Inflammatory macrophage treated with lipopolysaccharide for 1 hour (primary cell): ENCODE results near the gene FNBP1.

Experiments
- DNase-seq, 2 donors: peaks; one replicate each; pipeline ENCODE4 v3.0.0-alpha.2; 2020 to 2022

Gene FNBP1

GRCh38 chr9:129871046-129871445, 171.9 kb downstream of the FNBP1 start:
- no peak for DNase-seq

DNA sequence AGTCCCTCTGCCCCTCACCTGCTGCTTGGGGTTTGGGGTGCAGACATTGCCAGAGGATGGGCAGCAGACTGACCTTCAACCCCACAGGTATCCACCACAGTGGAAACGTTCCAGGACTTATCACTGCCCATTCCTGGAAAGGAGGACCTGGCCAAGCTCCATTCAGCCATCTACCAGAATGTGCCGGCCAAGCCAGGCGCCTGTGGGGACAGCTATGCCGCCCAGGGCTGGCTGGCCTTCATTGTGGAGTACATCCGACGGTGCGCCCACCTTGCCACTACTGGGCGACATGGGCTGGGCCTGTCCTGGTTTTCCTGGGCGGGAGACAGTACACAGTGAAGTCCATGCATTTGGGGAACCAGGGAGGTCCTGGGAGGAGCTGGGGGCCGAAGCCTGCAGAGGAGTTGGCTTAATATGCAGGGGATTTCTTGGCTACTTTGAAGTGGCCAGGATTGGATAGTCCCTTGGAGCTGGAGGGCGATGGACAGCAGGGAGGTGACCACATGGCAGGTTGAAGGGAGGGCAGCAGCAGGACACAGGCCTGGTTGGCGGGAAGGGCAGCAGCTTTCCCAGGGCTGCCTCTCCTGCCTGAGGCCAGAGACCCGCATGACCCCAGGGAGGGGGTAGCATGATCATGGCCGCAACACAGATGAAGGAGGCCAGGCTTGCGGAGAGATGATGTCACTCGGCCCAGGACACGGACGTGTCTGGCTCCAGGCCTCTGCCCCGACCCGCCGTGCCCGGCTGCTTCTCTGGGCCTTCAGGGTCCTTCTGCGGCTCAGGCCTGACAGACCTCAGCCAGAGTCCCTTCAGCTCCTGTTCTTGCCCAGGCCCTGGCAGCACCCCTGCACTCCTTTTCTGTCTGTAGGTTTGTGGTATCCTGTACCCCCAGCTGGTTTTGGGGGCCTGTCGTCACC, 173.1 kb downstream of the FNBP1 start:
- no peak for DNase-seq

DNA sequence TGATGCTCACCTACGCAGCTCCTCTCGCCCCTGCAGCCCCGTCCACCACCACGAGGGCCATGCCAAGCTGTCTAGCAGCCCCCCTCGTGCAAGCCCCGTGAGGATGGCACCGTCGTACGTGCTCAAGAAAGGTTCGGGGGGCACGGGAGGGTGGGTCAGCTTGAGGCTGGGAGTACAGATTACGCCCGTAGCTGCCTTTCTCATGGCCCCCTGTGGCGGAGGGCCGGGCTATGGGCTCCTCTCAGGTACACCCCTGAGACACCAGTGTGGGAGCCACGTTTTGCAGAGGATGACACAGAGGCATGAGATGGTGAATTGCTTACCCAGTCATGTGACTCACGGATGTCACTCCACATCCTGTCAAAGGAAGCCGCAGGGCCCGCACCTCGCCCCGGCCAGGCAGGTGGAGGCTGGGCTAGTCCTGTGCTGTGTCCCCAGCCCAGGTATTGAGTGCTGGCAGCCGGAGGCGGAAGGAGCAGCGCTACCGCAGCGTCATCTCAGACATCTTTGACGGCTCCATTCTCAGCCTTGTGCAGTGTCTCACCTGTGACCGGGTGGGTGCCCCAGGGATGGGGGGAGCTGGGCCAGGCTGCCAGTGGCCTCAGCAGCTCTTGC, 174.0 kb downstream of the FNBP1 start:
- DNase-seq, result no peak

DNA sequence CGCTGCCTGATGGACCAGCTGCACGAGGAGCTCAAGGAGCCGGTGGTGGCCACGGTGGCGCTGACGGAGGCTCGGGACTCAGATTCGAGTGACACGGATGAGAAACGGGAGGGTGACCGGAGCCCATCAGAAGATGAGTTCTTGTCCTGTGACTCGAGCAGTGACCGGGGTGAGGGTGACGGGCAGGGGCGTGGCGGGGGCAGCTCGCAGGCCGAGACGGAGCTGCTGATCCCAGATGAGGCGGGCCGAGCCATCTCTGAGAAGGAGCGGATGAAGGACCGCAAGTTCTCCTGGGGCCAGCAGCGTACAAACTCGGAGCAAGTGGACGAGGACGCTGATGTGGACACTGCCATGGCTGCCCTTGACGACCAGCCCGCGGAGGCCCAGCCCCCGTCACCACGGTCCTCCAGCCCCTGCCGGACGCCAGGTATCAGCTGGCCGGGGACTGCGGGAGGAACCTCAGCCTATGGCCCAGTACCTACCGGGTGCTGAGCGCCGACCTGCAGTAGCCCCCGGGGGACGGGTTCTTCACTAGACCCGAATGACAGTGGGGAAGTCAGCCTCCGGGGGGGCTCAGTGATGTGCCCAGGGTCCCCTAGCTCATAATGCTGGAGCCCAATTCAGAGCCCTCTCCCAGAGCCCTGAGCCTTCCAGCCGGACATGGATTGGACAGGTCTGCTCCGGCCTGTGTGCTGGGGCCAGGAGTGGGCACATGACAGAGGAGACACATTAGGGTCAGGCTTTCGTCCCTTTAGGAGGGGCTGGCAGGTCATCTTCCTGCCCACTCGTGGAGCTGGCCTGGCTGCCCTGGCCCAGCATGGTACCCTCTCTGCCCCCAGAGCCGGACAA, 174.7 kb downstream of the FNBP1 start:
- DNase-seq, result no peak

GRCh38 chr9:129867136-129868022, 175.6 kb downstream of the FNBP1 start:
- no peak for DNase-seq

- DNase-seq, result peak; percentile 26 to 43
Observed at GRCh38 chr9:129866394-129867135, 176.4 kb downstream of the FNBP1 start.

DNA sequence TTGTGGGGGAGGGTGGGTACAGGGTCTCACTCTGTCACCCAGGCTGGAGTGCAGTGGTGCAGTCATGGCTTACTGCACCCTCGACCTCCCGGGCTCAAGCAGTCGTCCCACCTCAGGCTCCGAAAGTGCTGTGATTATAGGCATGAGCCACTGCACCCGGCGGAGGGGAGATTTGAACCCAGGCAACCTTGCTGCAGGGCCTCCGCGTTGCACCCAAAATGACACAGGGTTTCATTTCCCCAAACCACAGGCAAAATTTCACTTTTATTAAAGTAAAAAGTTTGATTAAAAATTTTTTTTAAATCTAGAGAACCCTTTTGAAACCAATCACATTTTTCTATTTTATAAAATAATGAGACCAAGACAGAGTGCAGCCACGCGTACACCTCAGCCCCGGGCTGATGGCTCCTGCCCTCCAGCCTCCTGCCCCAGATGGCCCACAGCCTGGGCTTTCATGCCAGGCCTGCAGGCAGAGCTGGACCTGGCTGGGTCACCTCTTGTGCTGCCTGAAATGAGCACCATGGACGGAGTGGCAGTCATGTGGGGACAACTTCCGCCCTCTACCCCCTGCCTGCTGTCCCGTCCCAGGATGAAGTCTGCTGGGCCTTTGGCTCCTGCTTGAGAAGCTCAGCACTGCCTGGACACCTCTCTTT, 177.2 kb downstream of the FNBP1 start:
- DNase-seq, result no peak

DNA sequence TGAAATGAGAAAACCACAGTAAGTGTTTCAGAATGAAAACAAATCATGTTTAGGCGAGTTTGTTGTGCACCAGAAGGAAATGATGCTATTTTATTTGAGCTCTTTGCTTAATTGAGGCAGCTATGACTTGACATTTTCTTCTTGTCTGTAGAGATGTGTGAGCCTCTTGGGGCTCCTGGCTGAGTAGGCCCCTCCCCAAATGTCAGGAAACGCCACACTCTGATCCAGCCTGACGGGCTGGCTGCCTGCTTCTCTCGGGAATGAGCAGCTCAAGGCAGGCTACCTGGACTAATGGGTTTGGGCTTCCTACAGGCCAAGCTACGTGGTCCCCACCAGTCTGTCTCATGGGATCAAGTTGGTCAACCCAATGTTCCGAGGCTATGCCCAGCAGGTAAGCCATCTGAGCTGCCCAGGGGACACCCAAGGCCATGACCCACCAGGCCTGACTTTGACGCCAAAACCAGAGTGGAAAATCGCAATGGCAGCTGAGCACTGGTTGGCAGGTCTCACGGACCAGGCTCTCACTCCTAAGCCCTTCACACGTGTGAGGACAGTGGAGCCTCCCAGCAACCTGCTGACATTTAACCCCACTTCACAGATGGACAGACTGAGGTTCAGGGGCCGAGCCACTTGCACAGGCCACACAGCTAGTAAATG, 177.9 kb downstream of the FNBP1 start:
- DNase-seq, result no peak

- DNase-seq, result peak; percentile 36 to 54
Observed at GRCh38 chr9:129863059-129863690, 179.8 kb downstream of the FNBP1 start.

DNA sequence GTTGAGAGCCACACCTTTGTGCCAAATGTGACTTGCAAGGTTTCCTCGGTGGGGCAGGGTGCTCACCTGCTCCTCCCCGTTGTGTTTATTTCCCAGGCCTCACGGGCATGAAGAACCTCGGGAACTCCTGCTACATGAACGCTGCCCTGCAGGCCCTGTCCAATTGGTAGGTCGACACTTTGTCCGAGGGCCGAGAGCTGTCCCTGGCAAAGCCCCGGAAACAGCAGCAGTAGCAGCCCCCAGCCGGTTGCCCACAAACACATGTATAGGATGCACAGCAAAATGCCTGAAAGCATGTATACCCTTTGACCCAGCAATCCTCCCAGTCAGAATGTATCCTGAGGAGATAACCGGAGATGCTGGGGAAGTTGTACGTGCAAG, 181.6 kb downstream of the FNBP1 start:
- no peak for DNase-seq

GRCh38 chr9:129860653-129861446, 182.1 kb downstream of the FNBP1 start:
- DNase-seq, result no peak

GRCh38 chr9:129858167-129858962, 184.6 kb downstream of the FNBP1 start:
- no peak for DNase-seq

GRCh38 chr9:129857207-129857606, 185.8 kb downstream of the FNBP1 start:
- no peak for DNase-seq

- no peak for DNase-seq
Observed at GRCh38 chr9:129854588-129855110, 188.3 kb downstream of the FNBP1 start.

GRCh38 chr9:129853614-129854013, 189.4 kb downstream of the FNBP1 start:
- no peak for DNase-seq

DNA sequence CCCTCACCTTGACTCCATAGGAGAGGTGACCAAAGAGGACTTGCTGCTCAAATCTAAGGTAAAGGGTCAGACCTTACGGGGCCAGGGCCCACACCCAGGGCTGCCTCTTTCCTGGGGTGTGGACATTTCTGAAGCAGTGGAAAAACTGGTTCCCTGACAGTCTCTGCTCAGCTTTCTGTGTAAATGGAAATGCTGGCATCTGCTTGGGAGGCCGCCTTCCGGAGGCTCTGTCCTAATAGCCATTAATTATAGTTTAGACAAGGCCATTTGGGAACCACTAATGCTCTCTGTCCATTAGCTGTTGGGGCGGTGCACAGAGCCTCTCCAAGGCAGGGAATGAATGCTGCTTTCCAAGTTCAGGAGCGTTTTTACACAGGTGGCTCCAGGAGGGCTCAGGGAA, 190.4 kb downstream of the FNBP1 start:
- no peak for DNase-seq

GRCh38 chr9:129851821-129852220, 191.2 kb downstream of the FNBP1 start:
- no peak for DNase-seq
